Measurements from ENCODE around the gene CDK11B. TPM values are rescaled to one million over a fixed set of nuclear protein-coding genes. Genes with fewer than 3 reads are reported as not detected.
"Not testable (repeated sequence)": the region's sequence is repeated elsewhere in the genome, so short reads cannot be mapped to it uniquely, and the experiment has no call there.

The CDK11B gene
- total and polyA plus RNA-seq, 2 of the 8 experiments (the other 6 are each of a cell fraction or from before 2014, with no cell fraction given): 11.1 to 31.9 TPM

GRCh38 chr1:1674806-1675205, 16.0 kb upstream of the CDK11B start:
- WGBS, 2 experiments (ENCODE audit: extremely low coverage in 1 of 2, insufficient coverage in 1 of 2, insufficient read length in 1 of 2, insufficient replicate concordance in 2 of 2, low coverage in 1 of 2, low lambda C conversion rate in 2 of 2, missing lambda C conversion rate in 1 of 2): 95% methylated on average over 11 of the region's 21 CpGs; no CpG with 5 or more reads in 1 of the 2 experiments

More at GRCh38 chr1:1674806-1675205, 16.0 kb upstream of the CDK11B start:
- H3K27ac ChIP-seq (ENCODE audit: low read depth, low read length); H3K14ac ChIP-seq (ENCODE audit: insufficient read length); H2BK12ac ChIP-seq (ENCODE audit: low read depth, low read length); FAIRE-seq; H3K79me1 ChIP-seq (ENCODE audit: low read depth, low read length); H4K91ac ChIP-seq (replicated peaks; ENCODE audit: insufficient read length, low read length); H3K4me2 ChIP-seq (ENCODE audit: insufficient read depth in 1 of 2, low read depth in 2 of 2, low read length in 2 of 2); H2AK5ac ChIP-seq (ENCODE audit: low read depth, low read length); H2AFZ ChIP-seq (ENCODE audit: low read length); H3K9ac ChIP-seq (replicated peaks in 1 of 4; ENCODE audit: extremely low read depth in 1 of 4, low read depth in 3 of 4, low read length in 3 of 4); H3K9me3 ChIP-seq (ENCODE audit: insufficient read depth in 2 of 2, low read depth in 1 of 2, low read length in 1 of 2); H2BK15ac ChIP-seq (ENCODE audit: low read length); H2BK120ac ChIP-seq (replicated peaks; ENCODE audit: low read depth, low read length); H3K4me3 ChIP-seq (ENCODE audit: extremely low read depth in 1 of 4, insufficient read depth in 2 of 4, low read depth in 3 of 4, low read length in 4 of 4); H3K56ac ChIP-seq (replicated peaks; ENCODE audit: insufficient read length, low read depth, low read length); H3K23ac ChIP-seq (ENCODE audit: insufficient read length); H2BK5ac ChIP-seq (ENCODE audit: low read depth, low read length); H3K27me3 ChIP-seq (replicated peaks in 1 of 4; ENCODE audit: control insufficient read depth in 3 of 4, extremely low read depth in 1 of 4, insufficient read depth in 3 of 4, low read length in 3 of 4); H2BK20ac ChIP-seq (ENCODE audit: low read length); CTCF ChIA-PET (ENCODE audit: partially characterized antibody); H3K18ac ChIP-seq (ENCODE audit: extremely low read depth, low read length); POLR2A ChIA-PET (ENCODE audit: partially characterized antibody); DNase-seq (ENCODE audit: low read depth in 1 of 2, low spot score in 2 of 2); H4K5ac ChIP-seq (ENCODE audit: insufficient read length, low read depth, low read length); H3K4ac ChIP-seq (replicated peaks; ENCODE audit: insufficient read length, low read depth, low read length); H3K23me2 ChIP-seq (ENCODE audit: low read depth, low read length); H4K8ac ChIP-seq (ENCODE audit: extremely low read depth, insufficient read depth, low read length): not testable (repeated sequence)
- Histone ChIP-seq H3K79me2 (ENCODE audit: control insufficient read depth in 1 of 2, insufficient read depth in 2 of 2, low read length in 2 of 2) (peaks cover 0 to 18% of the 10 kb centered on the region in 2 experiments; a peak in 1 of 4 replicates), H3K4me1 (replicated peaks in 1 of 4; ENCODE audit: control insufficient read depth in 3 of 4, insufficient read depth in 4 of 4, low read length in 3 of 4) (peaks cover 0 to 13% (median 8%) of the 10 kb centered on the region in 4 experiments; a peak in 5 of 7 replicates), H3K36me3 (ENCODE audit: control insufficient read depth in 2 of 4, insufficient read depth in 4 of 4, low read length in 3 of 4) (peaks cover 0 to 20% (median 6%) of the 10 kb centered on the region in 4 experiments; a peak in 4 of 8 replicates), H4K20me1 (replicated peaks in 1 of 2; ENCODE audit: control insufficient read depth in 1 of 2, insufficient read depth in 2 of 2, low read length in 2 of 2) (peaks cover 5 to 12% of the 10 kb centered on the region in 2 experiments)
